GM19099 (cell line): Measurements from ENCODE around the gene CEMIP.

Source experiments
- POLR2A ChIP-seq: IDR thresholded peaks from 3 replicates; pipeline ENCODE4 v1.6.1; 2011; ENCODE audit warnings: low read depth; ENCODE audit not compliant: insufficient read length; ENCODE audit errors: extremely low read depth

The CEMIP gene

GRCh38 chr15:80893777-80894176, 114.6 kb downstream of the CEMIP start:
- TF ChIP-seq POLR2A: no peak

GRCh38 chr15:80895091-80895490, 115.9 kb downstream of the CEMIP start:
- TF ChIP-seq POLR2A: no peak

DNA sequence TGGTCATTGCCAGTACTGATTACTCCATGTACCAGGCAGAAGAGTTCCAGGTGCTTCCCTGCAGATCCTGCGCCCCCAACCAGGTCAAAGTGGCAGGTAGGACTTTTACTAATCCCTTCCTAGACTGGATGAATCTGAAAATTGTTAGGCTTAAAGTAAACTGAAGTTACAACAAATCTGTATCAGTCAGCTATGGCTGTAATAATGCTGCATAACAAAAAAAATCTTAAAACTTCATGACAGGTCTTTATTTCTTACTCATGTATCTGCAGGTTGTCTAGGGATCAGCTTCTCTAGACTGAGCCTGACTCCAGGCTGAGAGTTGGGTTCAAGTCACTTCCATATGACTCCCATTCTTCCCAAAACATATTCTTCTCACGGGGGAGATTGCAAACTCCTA, 116.8 kb downstream of the CEMIP start:
- TF ChIP-seq POLR2A: no peak

DNA sequence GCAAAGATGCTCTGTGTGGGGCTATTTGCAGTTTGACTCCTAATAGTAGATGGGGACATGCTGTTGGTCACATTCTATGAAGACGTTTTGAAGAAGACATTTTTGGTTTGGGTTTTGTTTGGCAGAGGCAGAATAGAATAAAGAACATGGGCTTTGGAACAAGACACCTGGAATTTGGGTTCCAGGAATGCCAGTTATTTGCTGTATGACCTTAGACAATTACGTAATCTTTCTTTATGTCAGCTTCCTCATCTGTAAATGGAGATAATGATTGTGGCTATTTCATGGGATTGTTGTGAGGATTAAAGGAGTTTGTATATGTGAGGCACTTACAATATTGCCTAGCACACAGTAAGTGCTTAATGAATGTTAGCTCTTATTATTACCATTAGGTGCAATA, 118.9 kb downstream of the CEMIP start:
- no peak for TF ChIP-seq POLR2A

DNA sequence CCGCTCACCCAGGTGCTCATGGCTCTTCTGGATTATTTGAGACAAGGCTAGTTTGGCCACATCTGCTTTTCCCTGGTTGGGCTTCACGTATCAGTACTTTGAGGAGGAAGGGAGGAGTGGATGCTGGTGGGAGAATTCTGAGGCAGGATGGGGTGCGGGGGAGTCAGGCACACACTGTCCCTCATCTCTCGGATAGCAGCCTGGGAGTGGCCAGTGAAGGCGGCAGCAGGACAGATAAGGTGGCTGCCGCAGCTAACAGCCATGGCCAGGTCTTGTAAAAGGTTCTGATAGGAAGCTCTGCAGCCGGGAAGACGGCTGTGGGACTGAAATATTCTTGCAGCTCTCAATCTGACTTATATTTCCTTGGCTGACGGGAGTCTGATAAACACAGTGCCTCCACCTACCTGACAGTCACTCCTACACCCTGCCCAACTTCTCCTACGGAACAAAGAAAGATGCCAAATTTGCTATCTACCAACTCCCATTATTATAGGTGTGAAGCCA, 123.2 kb downstream of the CEMIP start:
- TF ChIP-seq POLR2A: no peak

DNA sequence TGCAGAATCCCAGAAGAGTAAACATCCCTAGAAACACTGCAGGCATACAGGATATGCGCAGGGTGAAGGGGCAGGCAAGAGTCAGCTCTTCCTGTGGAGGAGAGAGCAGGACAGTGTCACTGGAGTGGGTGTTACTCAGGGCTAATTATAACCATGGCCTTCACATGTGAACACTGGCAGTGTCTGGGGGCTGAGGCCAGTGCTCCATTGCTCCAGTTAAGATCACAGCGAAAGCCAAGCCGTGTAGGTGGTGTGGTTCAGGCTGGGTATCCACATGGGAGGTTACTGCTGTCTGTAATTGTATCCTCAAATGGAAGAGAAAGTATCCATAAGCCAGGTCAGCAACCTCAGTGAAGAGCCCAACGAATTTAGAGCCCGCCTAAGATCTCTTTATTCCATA, 125.8 kb downstream of the CEMIP start:
- no peak for TF ChIP-seq POLR2A

DNA sequence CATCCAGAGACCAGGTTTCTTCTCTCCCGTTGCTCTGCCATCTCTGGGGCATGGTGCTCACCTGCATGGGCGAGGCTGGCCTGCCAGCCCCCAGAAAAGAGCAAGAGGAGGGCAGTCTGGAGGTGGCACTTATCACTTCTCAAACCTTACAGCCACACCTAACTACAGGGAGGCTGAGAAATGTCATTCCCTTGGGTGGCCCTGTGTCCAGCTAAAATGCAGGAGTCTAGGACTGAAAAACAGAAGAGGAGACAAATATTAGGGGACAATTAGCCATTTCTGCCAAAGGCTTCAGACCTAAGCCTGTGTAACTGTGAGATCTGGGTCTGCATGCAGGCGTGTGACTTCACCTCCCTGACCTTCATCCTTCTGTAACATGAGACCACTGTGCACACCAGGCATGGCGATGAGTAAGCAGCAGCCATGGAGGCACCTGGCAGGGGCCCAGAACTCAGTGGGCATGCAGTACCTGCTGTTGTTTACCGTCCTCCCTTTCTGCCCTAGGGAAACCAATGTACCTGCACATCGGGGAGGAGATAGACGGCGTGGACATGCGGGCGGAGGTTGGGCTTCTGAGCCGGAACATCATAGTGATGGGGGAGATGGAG, 127.1 kb downstream of the CEMIP start:
- no peak for TF ChIP-seq POLR2A

- TF ChIP-seq POLR2A: no peak
Measured at GRCh38 chr15:80911821-80912220, 132.7 kb downstream of the CEMIP start.

- TF ChIP-seq POLR2A: no peak
Measured at GRCh38 chr15:80912673-80913072, 133.5 kb downstream of the CEMIP start.

- TF ChIP-seq POLR2A: no peak
Measured at GRCh38 chr15:80913541-80913940, 134.4 kb downstream of the CEMIP start.

- TF ChIP-seq POLR2A: no peak
Measured at GRCh38 chr15:80915472-80915871, 136.3 kb downstream of the CEMIP start.

GRCh38 chr15:80916056-80916455, 136.9 kb downstream of the CEMIP start:
- no peak for TF ChIP-seq POLR2A

GRCh38 chr15:80918196-80918783, 139.1 kb downstream of the CEMIP start:
- TF ChIP-seq POLR2A: no peak

DNA sequence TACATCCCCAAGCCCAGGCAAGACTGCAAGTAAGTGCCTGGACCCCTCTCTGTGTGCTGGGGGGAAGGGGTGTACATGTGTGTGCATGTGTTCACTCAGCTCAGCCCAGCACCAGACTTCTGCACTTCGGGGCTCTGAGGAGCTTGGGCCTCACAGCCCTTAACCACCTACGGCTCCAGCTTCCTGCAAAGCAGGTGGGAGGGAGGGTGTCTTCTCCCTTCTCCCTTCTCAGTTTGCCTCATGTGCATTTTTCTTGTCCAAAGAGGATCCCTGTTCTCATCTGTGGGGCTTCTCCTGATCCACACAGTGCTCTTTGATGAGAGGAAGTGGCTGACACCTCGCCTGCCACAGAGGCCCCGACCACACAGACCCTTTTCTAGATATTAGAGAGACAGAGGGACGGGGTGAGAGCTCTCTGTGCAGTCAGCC, 141.1 kb downstream of the CEMIP start:
- TF ChIP-seq POLR2A: no peak

- no peak for TF ChIP-seq POLR2A
Measured at GRCh38 chr15:80921736-80922410, 142.7 kb downstream of the CEMIP start.

DNA sequence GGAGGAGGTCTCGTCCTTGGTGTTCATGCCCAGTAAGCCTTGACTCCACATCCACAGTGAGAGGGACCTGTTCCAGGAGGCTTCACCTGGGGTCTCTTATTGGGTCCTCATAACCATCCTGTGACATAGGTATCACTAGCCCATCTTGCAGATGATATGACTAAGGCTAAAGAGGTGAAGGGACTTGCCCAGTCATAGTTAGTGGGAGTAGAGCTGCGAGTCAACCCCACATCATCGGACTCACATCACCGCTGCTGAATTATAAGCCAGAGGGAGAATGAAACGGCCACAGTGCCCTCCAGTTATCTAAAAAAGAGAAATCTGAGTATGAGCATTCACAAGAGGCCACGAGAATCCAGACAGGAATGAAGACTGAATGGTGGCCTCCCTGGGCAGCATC, 144.5 kb downstream of the CEMIP start:
- no peak for TF ChIP-seq POLR2A
